Astrocyte (in vitro differentiated cells and primary cell): Measurements from ENCODE around the gene COL16A1. TPM values are rescaled to one million over a fixed set of nuclear protein-coding genes. Genes with fewer than 3 reads are reported as not detected.

Source experiments
- DNase-seq: peaks from one replicate; pipeline ENCODE4 v3.0.0-alpha.2; 2010; ENCODE audit warnings: low read depth
- FAIRE-seq: peaks from 2 replicates; lab custom pipeline; 2011; peaks lifted over from hg19 to GRCh38; lab: Jason Lieb, UNC
- H2AFZ ChIP-seq: 2 replicates; pipeline ENCODE4 v1.6.0; 2012; ENCODE audit warnings: low read depth, low read length, inconsistent platforms
- H3K27ac ChIP-seq: 2 replicates; pipeline ENCODE4 v1.5.1; 2011; ENCODE audit warnings: low read depth, low read length, inconsistent platforms
- H3K27me3 ChIP-seq: 2 replicates; pipeline ENCODE4 v1.6.0; 2011; ENCODE audit warnings: low read length, inconsistent platforms; ENCODE audit not compliant: insufficient read depth
- H3K36me3 ChIP-seq: 2 replicates; pipeline ENCODE4 v1.5.1; 2011; ENCODE audit warnings: low read length, inconsistent platforms; ENCODE audit not compliant: insufficient read depth
- H3K4me1 ChIP-seq: 2 replicates; pipeline ENCODE4 v1.5.1; 2011; ENCODE audit warnings: low read length, inconsistent platforms; ENCODE audit not compliant: insufficient read depth
- H3K4me2 ChIP-seq: 2 replicates; pipeline ENCODE4 v1.6.0; 2012; ENCODE audit warnings: low read length, inconsistent platforms
- H3K4me3 ChIP-seq: 2 replicates; pipeline ENCODE4 v1.5.1; 2011; ENCODE audit warnings: low read depth, mild to moderate bottlenecking, low read length, inconsistent platforms; ENCODE audit not compliant: insufficient read depth
- H3K79me2 ChIP-seq: 2 replicates; pipeline ENCODE4 v1.6.0; 2012; ENCODE audit warnings: mild to moderate bottlenecking, low read length, inconsistent platforms; ENCODE audit not compliant: insufficient read depth
- H3K9ac ChIP-seq: 2 replicates; pipeline ENCODE4 v1.6.0; 2012; ENCODE audit warnings: mild to moderate bottlenecking, low read length, inconsistent platforms
- H3K9me3 ChIP-seq: 2 replicates; pipeline ENCODE4 v1.5.1; 2012; ENCODE audit warnings: low read depth, mild to moderate bottlenecking, low read length, inconsistent platforms; ENCODE audit not compliant: insufficient read depth
- H4K20me1 ChIP-seq: 2 replicates; pipeline ENCODE4 v1.6.0; 2012; ENCODE audit warnings: low read length, inconsistent platforms; ENCODE audit not compliant: insufficient read depth
- H3K27ac Mint-ChIP-seq: one replicate; pipeline ENCODE4 v1.8.0; 2021; ENCODE audit warnings: mild to moderate bottlenecking, mixed read lengths; ENCODE audit not compliant: unreplicated experiment
- H3K27me3 Mint-ChIP-seq: one replicate; pipeline ENCODE4 v1.8.0; 2021; ENCODE audit warnings: low read depth, mixed read lengths; ENCODE audit not compliant: unreplicated experiment
- H3K36me3 Mint-ChIP-seq: one replicate; pipeline ENCODE4 v1.8.0; 2021; ENCODE audit warnings: low read depth, mixed read lengths; ENCODE audit not compliant: unreplicated experiment
- H3K4me1 Mint-ChIP-seq: one replicate; pipeline ENCODE4 v1.8.0; 2021; ENCODE audit warnings: low read depth, mixed read lengths; ENCODE audit not compliant: unreplicated experiment
- H3K4me3 Mint-ChIP-seq: one replicate; pipeline ENCODE4 v1.8.0; 2021; ENCODE audit warnings: mild to moderate bottlenecking, moderate library complexity, mixed read lengths; ENCODE audit not compliant: unreplicated experiment
- H3K9me3 Mint-ChIP-seq: one replicate; pipeline ENCODE4 v1.8.0; 2021; ENCODE audit warnings: mild to moderate bottlenecking, mixed read lengths; ENCODE audit not compliant: unreplicated experiment
- EZH2 ChIP-seq: IDR thresholded peaks from 2 replicates; pipeline ENCODE4 v1.6.1; 2012; ENCODE audit warnings: mild to moderate bottlenecking, low read length, inconsistent platforms; ENCODE audit not compliant: insufficient read depth
- total RNA-seq: library from RNA; stranded (reverse); gene quantifications from 2 replicates; pipeline ENCODE4 v1.2.1, GENCODE V29; 2021
- TF ChIP-seq, protein P1 (sequence below): IDR thresholded peaks from 2 replicates; pipeline ENCODE4 v1.5.1; 2011; ENCODE audit warnings: low read depth, mild to moderate bottlenecking, inconsistent platforms, low read length, moderate library complexity; ENCODE audit not compliant: insufficient read depth

COL16A1 gene
- total RNA-seq, 1 donor from 2014 or later, result 42.9 TPM

DNA sequence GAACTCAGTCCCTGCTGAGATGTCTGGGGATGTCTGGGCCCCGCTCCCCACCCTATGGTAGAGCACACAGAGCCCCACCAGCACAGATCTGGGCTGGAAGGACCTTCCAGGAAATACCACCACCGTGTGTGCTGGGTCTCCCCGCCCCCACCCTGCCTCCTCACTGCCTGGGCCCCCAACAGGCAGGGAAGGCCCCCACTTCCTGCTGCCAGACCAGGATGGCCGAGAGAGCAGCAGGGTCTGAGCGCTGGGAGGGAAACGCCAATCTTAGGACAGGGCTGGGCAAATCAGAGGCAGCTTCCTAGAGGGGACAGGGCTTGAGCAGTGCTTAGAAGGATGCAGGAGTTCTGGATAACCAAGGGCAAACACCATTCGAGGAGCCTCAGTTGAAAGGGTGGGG, 48.4 kb upstream of the COL16A1 start:
- H4K20me1 ChIP-seq, result peaks cover 31% of the 10 kb centered on the region
- no peaks in the 10 kb centered on the region for H3K36me3 ChIP-seq
- H3K27ac Mint-ChIP-seq, result no peak overlapping the region
- H3K27me3 Mint-ChIP-seq, result no peaks in the 10 kb centered on the region
- H3K4me1 ChIP-seq, result peaks cover 23% of the 10 kb centered on the region
- peaks cover 5% of the 10 kb centered on the region for H3K36me3 Mint-ChIP-seq
- H3K9me3 ChIP-seq, result no peaks in the 10 kb centered on the region
- H3K4me3 ChIP-seq, result no peak overlapping the region
- H3K27ac ChIP-seq, result no peak overlapping the region
- no peak overlapping the region for H3K4me3 Mint-ChIP-seq
- H3K4me2 ChIP-seq, result no peak overlapping the region
- H3K9ac ChIP-seq, result no peak overlapping the region
- H3K79me2 ChIP-seq, result no peaks in the 10 kb centered on the region
- H3K9me3 Mint-ChIP-seq, result no peaks in the 10 kb centered on the region
- H2AFZ ChIP-seq, result no peak overlapping the region
- TF ChIP-seq EZH2, result no peak
- TF ChIP-seq, protein P1, sequence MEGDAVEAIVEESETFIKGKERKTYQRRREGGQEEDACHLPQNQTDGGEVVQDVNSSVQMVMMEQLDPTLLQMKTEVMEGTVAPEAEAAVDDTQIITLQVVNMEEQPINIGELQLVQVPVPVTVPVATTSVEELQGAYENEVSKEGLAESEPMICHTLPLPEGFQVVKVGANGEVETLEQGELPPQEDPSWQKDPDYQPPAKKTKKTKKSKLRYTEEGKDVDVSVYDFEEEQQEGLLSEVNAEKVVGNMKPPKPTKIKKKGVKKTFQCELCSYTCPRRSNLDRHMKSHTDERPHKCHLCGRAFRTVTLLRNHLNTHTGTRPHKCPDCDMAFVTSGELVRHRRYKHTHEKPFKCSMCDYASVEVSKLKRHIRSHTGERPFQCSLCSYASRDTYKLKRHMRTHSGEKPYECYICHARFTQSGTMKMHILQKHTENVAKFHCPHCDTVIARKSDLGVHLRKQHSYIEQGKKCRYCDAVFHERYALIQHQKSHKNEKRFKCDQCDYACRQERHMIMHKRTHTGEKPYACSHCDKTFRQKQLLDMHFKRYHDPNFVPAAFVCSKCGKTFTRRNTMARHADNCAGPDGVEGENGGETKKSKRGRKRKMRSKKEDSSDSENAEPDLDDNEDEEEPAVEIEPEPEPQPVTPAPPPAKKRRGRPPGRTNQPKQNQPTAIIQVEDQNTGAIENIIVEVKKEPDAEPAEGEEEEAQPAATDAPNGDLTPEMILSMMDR, result no peak
- no peaks in the 10 kb centered on the region for H3K27me3 ChIP-seq
- FAIRE-seq (no peak), DNase-seq (no peak)
- peaks cover 44% of the 10 kb centered on the region for H3K4me1 Mint-ChIP-seq

DNA sequence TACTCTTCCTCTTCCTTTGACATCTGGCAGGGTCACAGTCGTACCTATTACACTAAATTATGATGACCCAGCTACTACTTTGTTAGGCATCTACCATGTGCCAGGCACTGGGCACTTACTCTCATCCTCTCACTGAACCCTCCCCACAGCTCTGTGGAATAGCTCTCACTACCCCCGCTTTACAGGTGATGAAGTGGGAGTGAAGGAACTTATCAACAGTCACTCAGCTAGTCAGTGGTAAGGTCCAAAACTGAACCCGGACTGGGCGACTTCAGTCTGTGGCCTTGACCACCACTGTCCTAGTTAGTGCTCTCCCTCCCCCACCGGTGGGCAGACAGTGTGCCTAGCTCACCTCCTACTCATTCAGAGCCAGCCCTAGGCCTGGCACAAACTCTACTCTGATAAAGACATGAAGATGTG, 48.0 kb upstream of the COL16A1 start:
- Mint-ChIP-seq H3K4me1 (peaks cover 48% of the 10 kb centered on the region), H3K9me3 (no peaks in the 10 kb centered on the region), H3K27ac (no peak overlapping the region), H3K27me3 (no peaks in the 10 kb centered on the region), H3K4me3 (no peak overlapping the region), H3K36me3 (peaks cover 5% of the 10 kb centered on the region)
- Histone ChIP-seq H3K9me3 (no peaks in the 10 kb centered on the region), H3K27ac (no peak overlapping the region), H3K4me3 (no peak overlapping the region), H3K4me2 (no peak overlapping the region), H3K4me1 (peaks cover 25% of the 10 kb centered on the region), H4K20me1 (peaks cover 35% of the 10 kb centered on the region), H2AFZ (no peak overlapping the region), H3K36me3 (no peaks in the 10 kb centered on the region), H3K79me2 (no peaks in the 10 kb centered on the region), H3K9ac (no peak overlapping the region), H3K27me3 (no peaks in the 10 kb centered on the region)
- DNase-seq (no peak), FAIRE-seq (no peak)
- TF ChIP-seq, protein P1, result no peak
- TF ChIP-seq EZH2, result no peak

DNA sequence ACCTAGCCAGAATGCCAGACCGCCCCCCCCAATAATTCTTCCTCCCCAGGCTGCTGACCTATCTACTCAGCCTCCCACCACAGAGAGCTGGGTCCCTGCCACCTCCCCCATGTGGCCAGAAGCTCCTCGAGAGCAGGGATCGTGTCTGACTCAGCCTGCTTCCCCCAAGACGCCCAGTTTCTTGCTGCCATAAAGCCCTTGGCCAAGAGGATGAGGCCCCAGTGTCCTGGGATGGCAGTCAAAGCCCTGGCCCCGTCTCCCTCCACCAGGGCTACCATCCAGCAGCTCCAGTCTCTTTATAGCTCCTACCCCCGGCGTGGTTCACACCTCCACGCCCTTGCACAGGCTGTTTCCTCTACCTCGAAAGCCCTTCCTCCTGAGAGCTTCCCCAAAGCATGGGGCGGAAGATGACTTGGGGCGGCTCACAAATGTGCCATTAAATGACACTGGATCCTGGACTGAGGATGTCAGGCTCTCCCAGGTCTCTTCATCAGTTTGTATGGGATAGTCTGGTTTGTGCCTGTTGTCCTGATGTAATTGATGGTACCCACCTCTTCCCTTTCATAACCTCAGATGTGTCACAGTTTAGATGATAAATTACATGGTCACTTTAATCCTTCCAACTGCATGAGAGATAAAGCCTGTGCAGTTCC, 47.2 kb upstream of the COL16A1 start:
- Mint-ChIP-seq H3K4me3 (no peak overlapping the region), H3K27ac (no peak overlapping the region), H3K9me3 (no peaks in the 10 kb centered on the region), H3K4me1 (peaks cover 56% of the 10 kb centered on the region), H3K27me3 (no peaks in the 10 kb centered on the region), H3K36me3 (peaks cover 5% of the 10 kb centered on the region)
- H3K9ac ChIP-seq, result no peak overlapping the region
- H3K36me3 ChIP-seq, result no peaks in the 10 kb centered on the region
- H3K4me3 ChIP-seq, result no peak overlapping the region
- FAIRE-seq, result no peak
- H2AFZ ChIP-seq, result no peak overlapping the region
- H3K4me1 ChIP-seq, result peaks cover 33% of the 10 kb centered on the region
- peak overlapping the region; percentile 62 for H3K4me2 ChIP-seq
- peaks cover 43% of the 10 kb centered on the region for H4K20me1 ChIP-seq
- no peaks in the 10 kb centered on the region for H3K27me3 ChIP-seq
- no peak overlapping the region for H3K27ac ChIP-seq
- DNase-seq, result peak; percentile 83
- H3K9me3 ChIP-seq, result no peaks in the 10 kb centered on the region
- H3K79me2 ChIP-seq, result no peaks in the 10 kb centered on the region
- TF ChIP-seq, protein P1, result no peak
- TF ChIP-seq EZH2, result no peak
